HG03354 (cell line): ENCODE measurements around the gene ERC2.

Experiments used
- ATAC-seq: cut with Tn5 transposase; IDR thresholded peaks from one replicate; pipeline ENCODE4 v1.9.1; 2021; ENCODE audit warnings: mild to moderate bottlenecking; ENCODE audit not compliant: unreplicated experiment, poor library complexity, severe bottlenecking

Gene ERC2

DNA sequence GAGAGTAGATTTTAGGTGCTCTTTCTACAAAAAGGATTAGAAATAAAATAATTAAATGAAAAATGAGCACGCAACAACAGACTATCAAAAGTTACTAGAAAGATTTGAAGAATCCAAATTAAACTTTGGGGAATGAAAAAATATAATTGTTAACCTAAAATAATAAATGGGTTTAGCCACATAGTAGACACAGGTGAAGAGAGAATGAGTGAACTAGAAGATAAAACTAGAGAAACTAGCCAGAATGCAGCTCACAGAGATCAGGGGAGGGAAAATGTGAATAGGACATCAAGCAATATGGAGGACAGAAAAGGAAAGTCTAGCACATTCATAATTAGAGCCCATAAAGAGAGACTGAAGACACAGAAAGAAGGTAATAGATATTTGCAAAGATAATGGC, 670.5 kb downstream of the ERC2 start:
- ATAC-seq: no peak

DNA sequence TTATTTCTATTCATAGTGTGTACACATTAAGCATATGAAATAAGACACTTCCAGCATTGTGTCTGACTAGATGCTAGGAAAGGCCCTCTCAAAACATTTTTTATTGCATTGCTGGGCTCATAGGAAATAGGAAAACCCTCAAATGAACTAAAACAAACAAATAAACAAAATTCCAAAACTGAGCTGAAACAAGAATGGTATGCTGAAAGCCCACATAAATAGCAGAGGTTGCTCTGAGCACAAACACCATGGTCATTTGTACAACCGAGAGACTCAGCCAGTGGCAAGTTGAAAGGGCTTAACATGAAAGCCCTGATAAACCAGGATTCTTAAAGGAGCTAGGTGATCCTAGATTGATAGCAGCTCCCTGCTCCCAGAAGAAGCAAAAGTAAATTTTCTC, 671.2 kb downstream of the ERC2 start:
- no peak for ATAC-seq

DNA sequence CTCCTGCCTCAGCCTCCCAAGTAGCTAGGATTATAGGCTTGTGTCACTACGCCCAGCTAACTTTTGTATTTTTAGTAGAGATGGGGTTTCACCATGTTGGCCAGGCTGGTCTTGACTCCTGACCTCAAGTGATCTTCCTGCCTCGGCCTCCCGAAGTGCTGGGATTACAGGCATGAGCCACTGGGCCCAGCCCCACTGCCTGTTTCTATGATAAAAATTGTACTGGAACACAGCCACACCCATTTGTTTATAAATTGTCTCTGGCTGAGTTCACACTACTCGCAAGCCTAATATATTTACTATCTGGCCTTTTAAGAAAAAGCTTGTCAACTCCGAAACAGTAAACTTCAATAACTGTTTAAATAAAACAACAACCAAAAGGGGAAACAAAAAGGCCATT, 671.7 kb downstream of the ERC2 start:
- no peak for ATAC-seq

DNA sequence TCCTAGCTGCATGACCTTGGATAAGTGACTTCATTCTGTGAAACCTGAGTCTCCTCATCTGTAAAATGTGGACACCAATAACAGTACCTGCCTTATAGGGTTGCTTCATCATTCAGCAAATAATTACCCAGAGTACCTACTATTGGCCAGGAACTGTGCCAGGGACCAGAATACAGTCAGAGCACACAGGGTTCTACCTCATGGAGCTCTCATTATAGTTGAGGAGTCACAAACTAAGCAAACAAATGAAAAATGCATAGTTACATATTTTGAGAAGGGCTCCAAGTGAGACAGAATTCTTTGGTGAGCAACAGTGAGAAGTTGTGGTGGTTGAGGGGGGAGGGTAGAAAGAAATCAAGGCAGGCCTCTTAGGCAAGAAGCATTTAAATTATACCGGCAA, 672.5 kb downstream of the ERC2 start:
- no peak for ATAC-seq

DNA sequence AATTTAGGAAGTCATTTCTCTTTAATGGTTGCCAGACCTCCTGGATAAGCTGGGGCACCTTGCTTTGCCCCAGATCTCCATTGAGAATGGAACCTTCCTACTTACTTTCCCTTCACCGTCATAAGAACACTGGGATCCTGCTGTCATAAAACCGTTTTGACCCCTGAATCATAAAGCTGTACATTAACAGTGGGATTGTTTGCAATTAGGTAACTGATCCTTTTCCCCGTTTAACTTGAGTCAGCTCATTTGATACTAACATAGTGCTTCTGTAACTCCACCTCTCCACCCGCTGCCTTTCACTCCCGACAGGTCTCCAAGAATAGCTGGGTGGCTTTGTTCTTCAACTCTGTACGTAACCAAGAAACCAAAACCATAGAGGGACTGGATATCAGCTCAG, 673.0 kb downstream of the ERC2 start:
- no peak for ATAC-seq

DNA sequence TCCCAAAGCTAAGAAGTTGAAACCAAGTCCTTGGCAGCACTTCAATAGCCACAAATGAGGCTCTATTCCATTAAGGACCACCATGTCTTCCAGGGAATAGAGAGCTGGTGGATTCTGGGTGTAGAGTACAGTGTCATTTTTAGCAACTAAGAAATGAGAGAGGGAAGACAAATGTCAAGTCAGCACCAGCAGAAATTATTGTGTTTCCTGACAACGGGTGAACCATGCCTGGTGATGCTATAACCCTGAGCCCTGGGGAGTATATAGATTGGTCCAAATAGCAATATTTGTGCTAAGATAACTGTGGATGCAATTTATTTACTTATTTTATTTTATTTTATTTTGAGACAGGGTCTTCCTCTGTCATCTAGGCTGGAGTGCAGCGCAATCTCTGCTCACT, 675.5 kb downstream of the ERC2 start:
- no peak for ATAC-seq

DNA sequence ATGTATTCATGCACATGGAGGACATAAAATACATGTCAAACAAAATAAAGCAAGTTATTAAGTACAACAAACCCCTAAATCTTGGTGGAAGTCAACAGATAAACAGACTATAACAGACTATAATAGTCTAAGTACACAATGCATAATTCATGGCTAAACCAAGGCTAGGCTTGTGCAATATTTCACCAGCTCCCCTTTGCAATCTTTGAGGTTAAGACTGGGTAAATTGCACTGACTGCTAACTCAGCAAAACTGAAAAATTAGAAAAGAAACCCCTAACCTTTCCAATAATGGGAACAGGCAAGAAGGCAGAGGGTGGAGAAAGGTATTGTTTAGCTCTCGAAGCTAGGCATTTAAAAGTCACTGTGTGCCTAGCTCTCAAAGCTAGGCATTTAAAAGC, 676.3 kb downstream of the ERC2 start:
- no peak for ATAC-seq

DNA sequence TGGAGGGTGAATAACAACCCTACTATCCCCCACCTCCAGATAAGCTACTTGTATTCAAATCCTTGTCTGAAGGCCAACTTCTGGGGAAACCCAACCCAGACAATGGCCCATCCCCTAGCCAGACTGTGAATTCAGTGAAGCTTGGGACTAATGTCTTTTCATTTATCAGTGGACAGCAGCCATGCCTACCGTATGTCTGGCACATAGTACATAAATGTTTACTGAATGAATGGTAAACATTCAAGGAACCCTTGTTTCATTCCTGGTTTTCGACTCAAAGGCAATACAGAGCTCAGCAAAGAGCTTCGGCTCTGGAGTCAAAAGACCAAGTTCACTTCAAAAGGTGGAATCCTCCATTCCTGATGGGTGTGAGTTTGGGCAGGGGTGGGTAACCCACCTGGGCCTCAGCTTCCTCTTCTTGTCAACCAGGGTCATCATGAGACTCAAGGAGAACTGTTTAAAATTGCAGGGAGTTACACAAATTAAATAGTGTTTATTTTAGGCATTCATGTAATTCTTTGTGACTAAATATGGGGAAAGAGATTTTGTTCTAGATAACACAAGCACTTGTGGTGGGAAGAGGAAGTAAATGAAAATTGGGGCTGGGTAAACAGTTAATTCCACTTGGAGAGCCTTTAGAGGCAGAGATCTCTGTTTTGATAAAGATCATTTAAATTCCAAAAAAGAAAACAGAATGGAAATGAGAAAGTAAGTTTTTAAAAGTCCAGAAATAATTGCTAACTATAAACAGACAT, 677.5 kb downstream of the ERC2 start:
- no peak for ATAC-seq

DNA sequence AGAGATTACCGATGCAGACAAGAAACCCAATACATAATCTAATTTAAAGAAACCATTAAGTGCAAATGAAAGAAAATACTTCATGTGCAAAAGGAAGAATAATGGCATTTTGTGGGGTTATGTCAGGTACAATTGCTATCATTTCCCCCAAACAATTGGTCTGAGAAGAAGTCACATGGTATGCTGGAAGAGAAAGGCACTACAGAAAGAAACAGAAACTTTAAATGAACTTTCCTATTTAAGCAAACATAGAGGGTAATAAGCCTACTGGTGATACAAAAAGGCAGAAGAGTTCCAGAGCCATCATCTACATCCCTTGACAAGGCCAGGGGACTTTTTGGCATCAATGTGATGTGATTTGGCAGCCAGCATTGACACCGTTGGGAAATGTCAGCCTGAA, 678.8 kb downstream of the ERC2 start:
- no peak for ATAC-seq

DNA sequence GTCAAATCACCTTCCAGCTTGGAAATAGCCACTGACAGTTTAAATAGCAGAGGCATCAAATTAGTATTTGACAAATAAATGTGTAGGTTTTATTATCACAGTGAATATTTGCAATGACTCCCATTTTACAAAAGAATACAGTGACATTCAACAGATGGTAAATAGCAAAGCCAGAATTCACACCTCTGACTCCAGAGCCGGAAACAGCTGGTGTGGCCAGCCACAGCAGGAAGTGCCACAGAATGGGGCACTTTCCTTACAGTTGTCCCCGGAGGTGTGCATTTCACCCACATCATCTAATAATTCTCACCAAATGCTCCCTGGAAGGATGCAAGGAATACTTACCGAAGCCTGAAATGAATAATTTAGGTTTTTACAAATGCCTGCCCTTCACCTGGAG, 685.5 kb downstream of the ERC2 start:
- ATAC-seq: no peak

DNA sequence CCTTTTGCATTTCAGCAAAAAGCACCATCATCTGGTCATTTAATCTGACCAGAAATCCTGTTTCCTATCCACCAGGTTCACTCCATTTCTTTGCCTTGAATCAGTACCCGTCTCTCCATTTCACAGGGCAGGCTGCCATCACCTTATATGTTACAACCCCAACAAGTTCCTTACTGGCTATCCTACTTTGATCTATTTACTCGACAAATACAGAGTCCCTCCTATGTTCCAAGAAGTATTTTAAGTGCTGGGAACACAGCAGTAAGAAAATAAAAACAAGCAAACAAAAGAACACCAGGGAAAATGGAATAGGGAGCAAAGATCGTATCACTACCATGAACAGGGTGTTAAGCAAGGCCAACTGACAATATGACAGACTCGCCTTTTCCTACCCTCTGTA, 685.9 kb downstream of the ERC2 start:
- no peak for ATAC-seq

DNA sequence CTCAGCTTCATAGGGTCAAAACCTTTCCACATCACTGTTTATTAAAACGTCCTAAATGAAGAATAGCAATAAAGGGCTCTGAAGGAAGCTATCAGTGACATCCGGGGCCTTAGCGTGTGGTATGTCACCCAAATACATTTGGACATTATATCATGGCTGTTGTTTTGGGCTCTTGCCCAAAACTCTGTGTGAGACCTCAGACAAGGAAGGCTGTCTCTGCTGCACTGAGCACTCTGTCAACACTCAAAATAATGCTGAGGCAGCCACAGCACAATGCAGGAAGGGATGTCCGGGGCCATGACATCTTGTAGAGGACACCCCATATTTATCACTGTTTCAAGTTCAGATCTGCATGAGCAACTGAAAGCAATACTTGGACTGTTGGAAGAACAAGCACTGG, 687.4 kb downstream of the ERC2 start:
- no peak for ATAC-seq

DNA sequence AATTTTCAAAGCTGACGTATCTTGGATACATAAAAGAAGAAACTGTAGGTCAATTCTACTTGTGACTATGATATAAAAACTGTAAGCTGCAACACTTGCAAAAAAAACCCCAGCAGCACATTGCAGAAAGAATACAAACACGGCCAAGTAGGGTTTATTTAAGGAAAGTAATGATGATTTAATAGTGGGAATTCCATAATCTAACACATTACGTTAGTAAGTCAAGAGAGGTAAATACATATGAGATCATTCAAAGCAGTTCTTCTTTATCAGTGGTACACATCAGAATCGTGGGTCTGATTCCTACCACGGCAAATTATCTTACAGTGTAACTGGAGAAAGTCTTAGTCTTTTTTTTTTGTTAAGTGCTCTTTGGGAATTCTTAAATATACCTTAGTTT, 688.7 kb downstream of the ERC2 start:
- no peak for ATAC-seq

DNA sequence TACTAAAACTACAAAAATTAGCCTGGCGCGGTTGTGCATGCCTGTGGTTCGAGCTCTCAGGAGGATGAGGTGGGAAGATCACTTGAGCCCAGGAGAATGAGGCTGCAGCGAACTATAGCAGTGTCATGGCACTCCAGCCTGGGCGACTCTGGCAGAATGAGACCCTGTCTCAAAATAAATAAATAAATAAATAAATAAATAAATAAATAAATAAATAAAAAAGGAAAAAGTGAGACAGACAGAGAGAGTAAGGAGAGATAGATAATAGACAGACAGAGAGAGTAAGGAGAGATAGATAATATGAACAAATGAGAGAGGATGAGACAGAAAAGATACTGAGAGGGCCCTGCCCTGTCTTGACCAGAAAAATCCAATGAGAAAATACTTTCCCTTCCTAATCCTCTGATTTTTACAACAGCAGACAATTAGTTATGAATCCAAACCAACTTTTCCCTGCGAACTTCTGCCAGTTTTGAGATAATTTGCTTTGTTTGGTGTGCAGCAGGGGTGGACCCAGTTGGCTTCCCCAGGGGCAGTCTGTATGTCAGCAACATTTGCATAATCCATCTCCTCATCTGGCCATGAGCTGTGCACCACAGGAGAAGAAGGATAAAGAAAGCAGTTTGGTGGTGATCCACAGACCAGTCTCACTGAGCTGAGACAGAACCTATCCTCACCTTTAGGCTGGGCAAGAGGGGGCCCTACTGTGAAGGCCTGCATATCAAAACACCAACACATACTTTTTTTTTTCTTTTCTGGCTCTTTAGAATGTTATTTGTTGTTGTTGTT, 692.7 kb downstream of the ERC2 start:
- no peak for ATAC-seq

DNA sequence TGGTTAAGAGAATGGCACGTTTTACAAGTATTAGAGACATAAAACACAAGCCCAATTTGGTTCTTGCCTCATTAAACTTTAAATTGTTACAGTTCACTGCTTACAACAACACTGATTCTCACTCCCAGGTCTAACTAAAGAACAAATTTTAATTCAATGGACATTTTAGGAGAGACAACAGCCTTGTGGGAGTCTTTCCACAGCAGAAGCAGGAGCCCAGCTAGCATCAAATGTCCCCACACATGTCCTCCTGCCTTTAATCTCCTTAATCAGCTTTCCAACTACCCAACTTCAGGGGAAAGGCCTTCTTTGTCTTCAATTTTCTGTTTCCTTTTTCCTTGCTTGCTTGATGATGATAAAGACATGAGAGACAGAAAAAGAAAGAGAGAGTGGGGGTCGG, 693.4 kb downstream of the ERC2 start:
- ATAC-seq: no peak

DNA sequence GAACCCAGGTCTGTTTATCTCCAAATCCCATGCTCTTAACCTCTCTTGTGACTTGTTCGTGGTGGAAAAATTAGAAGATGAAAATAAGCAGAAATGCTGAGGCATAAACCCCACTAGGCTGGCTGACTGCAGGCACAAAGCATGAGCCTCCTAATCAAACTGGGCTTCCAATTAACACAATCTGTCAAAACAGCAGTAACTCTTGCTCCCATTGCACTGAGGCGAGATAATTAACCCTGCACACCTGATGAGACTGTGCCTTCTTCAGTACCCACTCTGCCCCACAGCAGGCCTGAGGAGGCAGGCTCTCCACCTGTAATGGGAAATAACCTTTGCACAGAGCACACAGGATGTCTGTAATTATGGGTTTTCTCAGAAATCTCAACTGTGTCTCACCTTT, 696.8 kb downstream of the ERC2 start:
- no peak for ATAC-seq

DNA sequence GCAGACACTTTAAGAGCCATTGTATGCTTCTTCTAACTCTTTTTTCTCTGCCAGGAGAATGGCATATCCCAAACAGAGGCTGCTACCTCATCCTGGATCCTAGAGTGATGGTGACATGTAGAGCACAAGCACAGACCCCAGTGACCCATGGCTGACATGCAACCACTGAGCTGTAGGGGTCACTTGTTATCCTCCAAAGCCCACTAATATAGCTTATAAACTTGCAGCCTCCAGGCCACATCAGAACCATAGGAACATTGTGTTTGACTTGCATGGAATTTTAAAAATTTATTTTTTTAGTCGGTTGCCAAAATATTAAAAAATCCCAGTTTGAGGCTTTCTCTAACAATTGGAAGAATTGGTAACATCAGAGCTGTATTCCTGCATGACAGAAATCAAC, 698.2 kb downstream of the ERC2 start:
- ATAC-seq: no peak

DNA sequence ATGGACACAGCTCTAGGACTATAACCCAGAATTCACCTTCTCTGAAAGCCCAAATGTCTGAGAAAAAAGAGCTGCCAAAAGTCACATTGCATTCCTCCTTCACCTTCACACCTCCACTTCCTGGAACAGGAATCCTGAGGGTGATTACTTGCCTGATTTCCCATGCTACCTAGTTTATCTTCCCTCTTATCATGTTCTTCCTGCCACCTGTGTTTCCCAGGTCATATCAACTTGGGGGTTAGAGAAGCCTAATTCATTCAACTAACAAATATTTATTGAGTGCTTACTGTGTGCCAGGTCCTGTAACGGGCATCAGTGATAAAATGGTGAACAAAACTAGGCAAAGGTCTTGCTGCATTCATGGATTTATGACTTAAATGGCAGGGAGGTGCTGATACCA, 701.5 kb downstream of the ERC2 start:
- no peak for ATAC-seq

DNA sequence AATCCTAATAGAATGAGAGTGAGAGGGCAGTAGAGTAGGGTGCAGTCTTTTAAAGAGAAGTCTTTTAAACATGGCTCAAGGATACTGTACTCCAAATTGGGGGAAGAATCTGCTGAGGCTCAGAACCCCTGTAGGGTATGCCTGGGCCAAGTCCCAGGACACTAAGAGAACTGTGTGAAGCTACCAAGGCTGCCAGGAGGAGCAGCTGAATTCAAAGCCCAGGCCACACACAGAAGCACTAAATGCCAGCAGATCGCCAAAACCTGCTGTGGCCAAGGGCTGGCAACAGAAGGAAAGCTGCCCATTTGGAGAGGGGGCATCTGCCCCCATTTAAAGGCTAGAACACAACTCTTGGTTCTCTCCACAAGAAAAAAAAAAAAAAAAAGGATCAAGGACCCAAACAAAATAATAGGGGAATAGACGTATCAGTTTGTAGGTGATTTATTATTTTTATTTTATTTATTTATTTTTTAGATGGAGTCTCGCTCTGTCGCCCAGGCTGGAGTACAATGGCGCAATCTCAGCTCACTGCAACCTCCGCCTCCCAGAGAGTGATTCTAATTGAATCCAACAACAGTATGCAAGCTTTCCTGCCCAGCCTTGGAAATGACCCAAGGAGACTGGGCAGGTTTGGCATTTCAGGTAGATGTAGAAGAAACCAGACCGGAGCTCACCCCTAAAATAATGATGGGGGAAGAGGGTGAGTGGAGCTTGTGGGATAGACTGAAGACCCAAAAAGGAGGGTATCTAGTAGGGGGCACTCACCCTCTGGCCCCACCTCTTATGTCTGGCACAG, 702.2 kb downstream of the ERC2 start:
- no peak for ATAC-seq

DNA sequence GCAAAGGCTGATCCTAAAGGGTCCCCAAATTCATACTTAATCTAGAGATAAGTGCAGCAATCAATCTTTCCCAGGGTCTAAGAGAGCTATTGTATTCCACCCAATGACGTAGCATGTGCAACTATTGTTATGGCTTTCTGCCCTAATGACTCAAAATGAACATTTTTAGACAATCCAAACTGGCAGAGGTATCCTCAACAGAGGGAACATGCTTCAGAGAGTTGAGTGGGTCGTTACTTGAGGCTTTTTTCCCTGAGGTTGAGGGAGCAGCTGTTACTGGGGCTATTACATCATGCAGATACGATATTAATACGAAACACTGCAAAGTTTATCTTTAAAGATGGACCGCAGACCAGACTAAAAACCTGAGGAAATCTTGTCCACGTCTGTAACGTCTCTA, 702.9 kb downstream of the ERC2 start:
- ATAC-seq: no peak

DNA sequence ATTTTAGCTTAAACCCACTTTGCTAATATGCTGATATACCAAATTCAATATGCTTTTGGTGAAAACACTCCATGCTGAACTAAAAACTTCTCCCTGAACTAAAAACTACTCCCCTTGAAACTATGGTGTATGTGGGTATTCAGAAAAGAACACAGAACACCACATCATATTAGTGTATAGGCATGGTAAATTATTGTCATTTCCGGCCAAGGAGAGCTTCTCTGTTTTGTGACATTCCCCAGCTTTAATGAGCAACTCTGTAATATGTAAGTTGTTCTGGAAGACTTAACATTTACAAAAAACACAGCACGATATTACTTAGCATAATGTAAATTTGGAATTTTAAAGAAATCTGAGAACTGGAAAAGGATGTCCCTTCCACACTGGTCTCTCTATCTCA, 711.3 kb downstream of the ERC2 start:
- no peak for ATAC-seq
